HG03520 (cell line): Measurements from ENCODE around the gene GNB5.

Experiments used
- ATAC-seq: cut with Tn5 transposase; IDR thresholded peaks from one replicate; pipeline ENCODE4 v1.9.1; 2021; ENCODE audit warnings: mild to moderate bottlenecking, moderate library complexity; ENCODE audit not compliant: unreplicated experiment

GNB5 gene

DNA sequence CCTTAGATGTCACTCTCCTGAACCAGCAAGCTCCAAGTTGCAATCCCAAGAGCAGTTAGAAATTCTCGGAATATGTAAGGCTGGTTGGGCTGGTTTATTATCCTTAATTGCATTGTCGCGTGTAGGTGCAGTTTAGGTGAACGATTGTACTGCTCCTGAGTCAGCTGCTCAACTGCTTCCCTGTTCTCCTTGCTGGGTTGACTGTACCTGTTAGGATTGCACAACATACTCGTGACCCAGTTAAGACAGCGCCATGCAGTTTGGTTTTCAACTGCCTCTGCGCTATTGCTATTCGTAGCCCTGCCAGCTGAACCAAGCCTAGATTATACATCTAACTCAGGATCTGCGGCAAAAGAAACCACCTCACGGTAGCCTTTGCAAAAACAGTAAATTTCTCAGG lies 119.6 kb downstream of the GNB5 start:
- no peak for ATAC-seq

GRCh38 chr15:52069559-52069958 lies 121.6 kb downstream of the GNB5 start:
- no peak for ATAC-seq

- ATAC-seq: no peak
Measured at GRCh38 chr15:52068004-52068615, 123.1 kb downstream of the GNB5 start.

- ATAC-seq: no peak
Measured at GRCh38 chr15:52067545-52067926, 123.7 kb downstream of the GNB5 start.

DNA sequence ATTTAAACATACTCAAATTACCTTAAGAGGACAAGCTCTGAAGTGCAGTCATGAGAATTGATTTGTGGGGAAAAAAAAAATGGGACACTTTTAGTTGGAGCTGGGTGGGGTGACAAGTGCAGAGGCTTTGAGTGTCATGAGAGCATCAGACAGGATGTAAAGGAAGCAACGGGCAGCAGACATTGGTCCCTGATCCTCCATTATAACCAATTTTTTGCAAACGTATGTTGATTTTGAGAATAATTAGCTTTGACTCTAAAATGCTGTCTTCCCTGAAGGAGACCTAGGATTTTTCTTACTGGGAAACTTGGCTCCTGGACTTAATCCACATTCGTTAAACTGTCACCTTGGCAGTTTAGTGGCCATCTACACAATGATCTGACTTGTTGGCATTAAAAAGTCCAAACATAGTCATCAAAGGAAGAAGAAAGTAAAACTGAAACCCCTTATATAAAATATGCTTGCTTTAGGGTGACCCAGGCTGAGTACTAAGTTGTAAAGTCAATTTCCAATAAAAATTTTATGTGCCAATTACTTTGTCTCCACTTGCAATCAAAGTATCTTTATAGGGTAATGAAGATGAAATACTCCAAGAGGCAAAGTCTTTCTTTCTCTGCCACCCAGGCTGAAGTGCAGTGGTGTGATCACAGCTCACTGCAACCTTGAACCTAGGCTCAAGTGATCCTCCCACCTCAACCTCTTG lies 124.2 kb downstream of the GNB5 start:
- ATAC-seq: no peak
